NOMO-1 treated with dmso at 0.1 percent for 144 hours (cell line): Measurements from ENCODE around the gene CAPN6.

Experiments used
- DNase-seq: peaks from one replicate; lab custom pipeline; 2025; ENCODE audit not compliant: unreplicated experiment; lab: John Stamatoyannopoulos, UW

CAPN6 gene

GRCh38 chrX:111270339-111270738, at the start of gene CAPN6:
Gene CAPN6, minus strand, starts transcription at chrX:111270483. Its CDS starts 6,547 bp downstream, at chrX:111263936.
- DNase-seq, result no peak

- no peak for DNase-seq
Measured at GRCh38 chrX:111319451-111319850, 49.2 kb upstream of the CAPN6 start.

GRCh38 chrX:111318901-111319300, 48.6 kb upstream of the CAPN6 start:
- no peak for DNase-seq

GRCh38 chrX:111309083-111309482, 38.8 kb upstream of the CAPN6 start:
- no peak for DNase-seq

- no peak for DNase-seq
Measured at GRCh38 chrX:111308039-111308438, 37.8 kb upstream of the CAPN6 start.

GRCh38 chrX:111302284-111302683, 32.0 kb upstream of the CAPN6 start:
- no peak for DNase-seq

GRCh38 chrX:111288841-111289240, 18.6 kb upstream of the CAPN6 start:
- no peak for DNase-seq

- no peak for DNase-seq
Measured at GRCh38 chrX:111284631-111285293, 14.5 kb upstream of the CAPN6 start.

GRCh38 chrX:111283446-111283845, 13.2 kb upstream of the CAPN6 start:
- no peak for DNase-seq

GRCh38 chrX:111282991-111283390, 12.7 kb upstream of the CAPN6 start:
- DNase-seq, result no peak

GRCh38 chrX:111282139-111282538, 11.9 kb upstream of the CAPN6 start:
- no peak for DNase-seq

GRCh38 chrX:111268506-111268905, 1.8 kb downstream of the CAPN6 start:
- DNase-seq, result no peak

GRCh38 chrX:111265486-111265885, 4.8 kb downstream of the CAPN6 start:
- no peak for DNase-seq

GRCh38 chrX:111264385-111264784, 5.9 kb downstream of the CAPN6 start:
- no peak for DNase-seq

GRCh38 chrX:111262086-111262485, 8.2 kb downstream of the CAPN6 start:
- no peak for DNase-seq

GRCh38 chrX:111260451-111260850, 9.8 kb downstream of the CAPN6 start:
- no peak for DNase-seq

- DNase-seq, result no peak
Measured at GRCh38 chrX:111259559-111259958, 10.7 kb downstream of the CAPN6 start.

- no peak for DNase-seq
Measured at GRCh38 chrX:111257733-111258132, 12.6 kb downstream of the CAPN6 start.

GRCh38 chrX:111254896-111255693, 15.2 kb downstream of the CAPN6 start:
- DNase-seq, result no peak

GRCh38 chrX:111244235-111244750, 26.0 kb downstream of the CAPN6 start:
- no peak for DNase-seq

GRCh38 chrX:111216293-111216801, 53.9 kb downstream of the CAPN6 start:
- no peak for DNase-seq

- DNase-seq, result no peak
Measured at GRCh38 chrX:111207851-111208250, 62.4 kb downstream of the CAPN6 start.
